Activated CD8-positive, alpha-beta memory T cell treated with anti-CD3 and anti-CD28 coated beads, Interleukin-2, amount 50 U/mL, for 48 hours (primary cell): ENCODE data around the gene ENTREP3.
"Not testable (repeated sequence)": the region's sequence is repeated elsewhere in the genome, so short reads cannot be mapped to it uniquely, and the experiment has no call there.

Experiments used
- DNase-seq: peaks from one replicate; pipeline ENCODE4 v3.0.0-alpha.2; 2020

ENTREP3 gene

GRCh38 chr1:155250246-155250632 is 5.0 kb downstream of the ENTREP3 start:
- DNase-seq: no peak

GRCh38 chr1:155247667-155248553 is 7.4 kb downstream of the ENTREP3 start:
- no peak for DNase-seq

GRCh38 chr1:155246796-155247195 is 8.5 kb downstream of the ENTREP3 start:
- DNase-seq: not testable (repeated sequence)

GRCh38 chr1:155245163-155245524 is 10.1 kb downstream of the ENTREP3 start:
- no peak for DNase-seq

DNA sequence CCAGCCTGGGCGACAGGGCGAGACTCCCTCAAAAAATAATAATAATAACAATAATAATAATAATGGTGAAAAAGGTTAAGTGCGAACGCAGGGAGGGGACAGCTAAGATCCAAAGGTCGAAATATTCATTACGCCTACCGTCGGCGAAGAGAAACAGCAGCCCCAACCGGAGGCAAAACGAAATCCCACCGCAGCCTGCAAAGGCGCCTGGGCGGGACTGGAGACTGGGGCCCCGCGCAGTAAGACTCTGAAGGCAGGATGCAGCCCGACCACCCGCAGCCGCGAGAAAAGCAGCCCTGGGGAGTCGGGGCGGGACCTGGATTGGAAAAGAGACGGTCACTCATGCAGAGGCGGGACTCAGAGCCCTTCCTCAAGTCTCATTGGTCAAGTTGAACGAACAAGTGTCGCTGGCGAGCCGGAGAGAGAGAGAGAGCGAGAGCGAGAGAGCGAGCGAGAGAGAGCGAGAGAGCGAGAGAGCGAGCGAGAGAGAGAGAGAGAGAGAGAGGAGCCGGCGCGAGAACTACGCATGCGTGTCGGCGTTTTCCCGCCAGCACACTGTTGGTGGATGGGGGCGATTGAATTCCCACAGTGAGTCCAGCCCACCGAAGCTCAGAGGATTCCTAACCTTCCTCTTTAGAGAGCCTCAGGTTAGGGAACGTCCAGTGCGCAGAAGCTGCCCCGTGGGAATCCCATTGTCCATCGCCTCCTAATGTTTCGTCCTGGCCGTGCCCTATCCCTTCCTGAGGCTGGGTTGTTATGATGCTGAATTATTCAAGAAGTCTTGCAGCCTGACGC is 10.7 kb downstream of the ENTREP3 start:
- peak; percentile 96 for DNase-seq

DNA sequence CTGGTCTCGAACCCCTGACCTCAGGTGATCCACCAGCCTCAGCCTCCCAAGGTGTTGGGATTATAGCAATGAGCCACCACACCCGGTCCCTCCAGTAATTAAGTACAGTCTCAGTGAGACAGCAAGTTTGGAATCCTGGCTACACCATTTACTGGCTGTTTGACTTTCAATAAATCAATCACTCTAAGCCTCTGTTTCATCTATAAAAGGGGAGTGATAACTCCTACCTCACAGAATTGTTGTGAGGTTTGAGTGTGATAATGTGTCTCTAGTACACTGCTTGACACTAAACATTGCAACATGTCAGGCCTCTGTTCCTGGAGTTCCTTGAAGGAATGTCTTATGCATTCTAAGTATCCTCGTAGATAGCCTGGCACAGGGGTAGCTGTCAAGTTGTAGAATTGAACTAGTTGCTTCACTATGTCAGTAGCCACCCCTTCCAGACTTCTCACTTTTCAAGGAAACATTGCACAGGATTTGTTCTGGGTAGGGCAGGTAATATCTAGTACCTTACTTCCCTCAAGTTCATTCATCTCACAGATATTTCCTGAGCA is 12.4 kb downstream of the ENTREP3 start:
- no peak for DNase-seq

GRCh38 chr1:155241841-155242264 is 13.4 kb downstream of the ENTREP3 start:
- no peak for DNase-seq

DNA sequence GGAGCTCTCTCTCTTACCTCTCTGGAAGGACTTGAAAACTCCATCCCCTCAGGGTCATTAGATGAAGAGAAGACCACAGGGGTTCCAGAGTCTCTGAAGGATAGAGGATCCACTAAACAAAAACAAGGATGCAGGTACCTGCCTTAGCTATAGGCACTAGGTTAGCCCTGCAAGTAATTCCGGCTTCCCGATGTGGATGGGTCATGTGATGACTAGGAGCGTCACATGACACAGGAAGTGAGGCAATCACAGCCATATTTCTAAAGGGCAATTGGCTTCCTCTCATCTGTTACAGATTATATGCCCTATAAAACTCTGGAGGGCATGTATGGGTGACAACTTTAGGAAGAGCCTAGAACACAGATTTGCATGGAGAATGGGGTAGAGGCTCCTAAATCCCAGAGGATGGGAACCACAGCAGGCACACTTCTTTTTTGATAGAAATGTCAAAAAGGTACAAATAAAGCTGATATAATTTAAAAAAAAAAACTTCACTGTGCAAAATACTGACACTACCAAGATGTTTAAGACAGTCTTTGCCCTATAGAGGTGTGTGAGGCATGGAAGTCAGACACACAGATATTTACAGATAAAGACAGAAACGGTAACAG is 14.1 kb downstream of the ENTREP3 start:
- peak; percentile 68 for DNase-seq

DNA sequence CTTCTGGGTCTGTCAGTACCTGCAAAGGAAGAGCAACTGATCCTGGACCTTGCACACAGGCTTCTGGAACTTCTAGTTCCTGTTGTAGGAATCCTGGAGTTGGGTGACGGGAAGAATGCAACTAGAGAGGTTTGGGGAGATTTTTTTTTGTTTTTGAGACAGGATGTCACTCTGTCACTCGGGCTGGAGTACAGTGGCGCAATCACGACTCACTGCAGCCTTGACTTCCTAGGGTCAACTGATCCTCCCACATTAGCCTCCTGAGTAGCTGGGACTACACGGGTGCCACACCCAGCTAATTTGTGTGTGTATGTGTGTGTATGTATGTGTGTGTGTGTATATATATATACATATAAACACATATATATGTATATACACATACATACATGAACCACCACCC is 18.8 kb downstream of the ENTREP3 start:
- DNase-seq: no peak

DNA sequence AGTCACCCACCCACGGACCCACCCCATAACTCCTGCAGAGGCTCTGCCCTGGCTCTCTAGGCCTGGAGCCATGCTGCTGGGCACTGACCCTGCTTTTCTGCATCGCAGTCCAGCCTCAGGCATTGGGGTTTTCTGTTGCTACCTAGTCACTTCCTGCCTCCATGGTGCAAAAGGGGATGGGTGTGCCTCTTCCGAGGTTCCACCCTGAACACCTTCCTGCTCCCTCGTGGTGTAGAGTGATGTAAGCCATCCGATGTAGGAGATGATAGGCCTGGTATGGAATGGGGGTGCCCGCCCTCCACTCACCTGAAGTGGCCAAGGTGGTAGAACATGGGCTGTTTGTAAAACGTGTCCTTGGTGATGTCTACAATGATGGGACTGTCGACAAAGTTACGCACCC is 19.9 kb downstream of the ENTREP3 start:
- not testable (repeated sequence) for DNase-seq

- not testable (repeated sequence) for DNase-seq
Measured at GRCh38 chr1:155233502-155233901, 21.8 kb downstream of the ENTREP3 start.

- DNase-seq: not testable (repeated sequence)
Measured at GRCh38 chr1:155232001-155232978, 23.0 kb downstream of the ENTREP3 start.

- DNase-seq: not testable (repeated sequence)
Measured at GRCh38 chr1:155231302-155231701, 24.0 kb downstream of the ENTREP3 start.

GRCh38 chr1:155228096-155228427 is 27.2 kb downstream of the ENTREP3 start:
- DNase-seq: no peak

DNA sequence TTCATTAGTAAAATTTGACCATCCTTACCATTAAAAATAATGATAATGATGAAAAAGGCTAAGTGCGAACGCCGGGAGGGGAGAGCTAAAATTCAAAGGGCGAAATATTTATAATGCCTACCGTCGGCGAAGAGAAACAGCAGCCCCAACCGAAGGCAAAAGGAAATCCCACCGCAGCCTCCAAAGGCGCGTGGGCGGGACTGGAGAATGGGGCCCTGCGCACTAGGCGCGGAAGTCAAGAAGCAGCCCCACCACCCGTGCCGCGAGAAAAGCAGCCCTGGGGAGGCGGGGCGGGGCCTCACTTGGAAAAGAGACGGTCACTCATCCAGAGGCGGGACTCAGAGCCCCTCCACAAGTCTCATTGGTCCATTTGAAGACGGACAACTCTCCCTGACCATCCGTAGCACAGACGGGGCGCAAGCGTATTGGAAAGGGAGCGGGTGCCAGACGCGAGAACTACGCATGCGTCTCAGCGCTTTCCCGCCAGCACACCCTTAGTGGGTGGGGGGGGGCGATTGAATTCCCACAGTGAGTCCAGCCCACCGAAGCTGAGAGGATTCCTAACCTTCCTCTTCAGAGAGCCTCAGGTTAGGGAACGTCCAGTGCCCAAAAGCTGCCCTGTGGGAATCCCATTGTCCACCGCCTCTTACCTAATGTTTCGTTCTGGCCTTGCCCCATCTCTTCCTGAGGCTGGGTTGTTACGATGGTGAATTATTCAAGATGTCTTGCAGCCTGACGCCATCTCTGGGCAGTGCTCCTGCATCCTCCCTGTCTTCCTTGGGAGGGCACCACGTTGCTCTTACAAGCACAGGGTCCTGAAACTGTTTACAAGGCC is 27.8 kb downstream of the ENTREP3 start:
- peak; percentile 99 for DNase-seq

DNA sequence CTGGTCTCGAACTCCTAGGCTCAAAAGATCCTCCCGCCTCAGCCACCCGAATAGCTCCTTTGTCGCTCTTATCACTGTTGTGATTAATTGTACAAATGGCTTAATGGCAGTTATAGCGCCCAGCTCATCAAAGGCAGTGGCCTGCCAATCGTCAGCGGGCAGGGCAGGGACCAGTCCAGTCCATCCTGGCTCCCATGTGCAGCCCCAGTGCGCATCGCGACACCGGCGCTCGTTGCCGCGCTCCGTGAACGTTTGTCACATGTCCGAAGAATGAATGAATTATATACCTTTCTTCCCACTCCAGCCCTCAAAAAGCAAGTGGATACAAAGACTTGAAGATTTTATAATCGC is 28.4 kb downstream of the ENTREP3 start:
- peak; percentile 81 for DNase-seq

GRCh38 chr1:155226188-155226909 is 28.9 kb downstream of the ENTREP3 start:
- DNase-seq: peak; percentile 81

DNA sequence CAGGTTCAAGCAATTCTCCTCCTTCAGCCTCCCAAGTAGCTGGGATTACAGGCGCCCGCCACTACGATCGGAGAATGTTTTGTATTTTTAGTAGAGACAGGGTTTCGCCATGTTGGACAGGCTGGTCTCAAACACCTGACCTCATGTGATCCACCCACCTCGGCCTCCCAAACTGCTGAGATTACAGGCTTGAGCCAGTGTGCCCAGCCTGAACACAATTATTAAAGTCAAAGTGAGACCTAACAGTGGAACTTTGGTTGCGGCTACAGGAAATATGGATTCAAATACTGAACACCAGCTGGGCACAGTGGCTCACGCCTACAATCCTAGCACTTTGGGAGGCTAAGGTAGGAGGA is 29.9 kb downstream of the ENTREP3 start:
- DNase-seq: not testable (repeated sequence)

- no peak for DNase-seq
Measured at GRCh38 chr1:155223047-155223446, 32.2 kb downstream of the ENTREP3 start.

DNA sequence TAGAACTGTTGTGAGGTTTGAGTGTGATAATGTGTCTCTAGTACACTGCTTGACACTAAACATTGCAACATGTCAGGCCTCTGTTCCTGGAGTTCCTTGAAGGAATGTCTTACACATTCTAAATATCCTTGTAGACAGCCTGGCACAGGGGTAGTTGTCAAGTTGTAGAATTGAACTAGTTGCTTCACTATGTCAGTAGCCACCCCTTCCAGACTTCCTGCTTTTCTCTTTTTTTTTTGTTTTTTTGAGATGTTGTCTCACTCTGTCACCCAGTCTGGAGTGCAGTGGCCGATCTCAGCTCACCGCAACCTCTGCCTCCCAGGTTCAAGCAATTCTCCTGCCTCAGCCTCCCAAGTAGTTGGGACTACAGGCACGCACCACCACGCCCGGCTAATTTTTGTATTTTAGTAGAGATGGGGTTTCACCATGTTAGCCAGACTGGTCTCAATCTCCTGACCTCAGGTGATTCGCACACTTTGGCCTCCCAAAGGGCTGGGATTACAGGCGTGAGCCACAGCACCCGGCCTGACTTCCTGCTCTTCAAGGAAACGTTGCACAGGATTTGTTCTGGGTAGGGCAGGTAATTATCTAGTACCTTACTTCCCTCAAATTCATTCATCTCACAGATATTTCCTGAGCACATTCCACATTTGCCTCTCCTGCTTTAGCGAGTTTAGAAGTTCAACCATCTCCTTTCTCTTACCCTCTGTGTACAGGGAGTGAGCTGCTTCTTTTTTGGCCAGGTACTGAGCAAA is 34.9 kb downstream of the ENTREP3 start:
- not testable (repeated sequence) for DNase-seq
